Panc1 (cell line): Measurements from ENCODE around the gene NPL. TPM values are rescaled to one million over a fixed set of nuclear protein-coding genes. Genes with fewer than 3 reads are reported as not detected.

Experiments used
- ATAC-seq: fragments of 200-7000 bp; cut with Tn5 transposase; 2 replicates; pipeline ENCODE4 v1.9.1; 2020; ENCODE audit warnings: mild to moderate bottlenecking, moderate library complexity
- BruUV-seq: library from RNA; stranded (reverse); fragments of 400-500 nt; replicated peaks from 2 replicates; lab custom pipeline; 2021; lab: Mats Ljungman, UMichigan
- CTCF ChIA-PET: fragments of 300-600 bp; sonication (Branson Sonifier 250); formaldehyde crosslinking; loops from one replicate; lab custom pipeline; 2022; ENCODE audit warnings: antibody characterized with exemption; lab: Charles Lee
- POLR2A ChIA-PET: fragments of 300-600 bp; sonication (Branson Sonifier 250); formaldehyde crosslinking; loops from one replicate; lab custom pipeline; 2022; ENCODE audit warnings: antibody characterized with exemption; lab: Charles Lee
- DNase-seq: peaks from one replicate; pipeline ENCODE4 v3.0.0-alpha.2; 2010; ENCODE audit warnings: low read depth, low spot score
- H3K27ac ChIP-seq: 2 replicates; pipeline ENCODE4 v1.5.1; 2011; ENCODE audit warnings: mild to moderate bottlenecking, low read length, inconsistent platforms
- H3K27me3 ChIP-seq: fragments of 200-500 bp; sonication (Bioruptor generic); 2 replicates; pipeline ENCODE4 v1.6.0; 2014; ENCODE audit warnings: low read length, inconsistent platforms; ENCODE audit not compliant: control insufficient read depth, insufficient read depth
- H3K36me3 ChIP-seq: fragments of 200-500 bp; sonication (Bioruptor generic); 2 replicates; pipeline ENCODE4 v1.5.1; 2014; ENCODE audit warnings: inconsistent platforms, mild to moderate bottlenecking, low read length, moderate library complexity; ENCODE audit not compliant: control insufficient read depth, insufficient read depth
- H3K4me1 ChIP-seq: 2 replicates; pipeline ENCODE4 v1.5.1; 2011; ENCODE audit warnings: inconsistent platforms, mild to moderate bottlenecking, low read length, moderate library complexity; ENCODE audit not compliant: control insufficient read depth, insufficient read depth
- H3K4me3 ChIP-seq, 2 experiments: 2 replicates each; pipeline ENCODE4 v1.5.1; 2011 to 2012; ENCODE audit warnings: low read depth in 2 of 2, low read length in 2 of 2, mild to moderate bottlenecking in 2 of 2, inconsistent platforms in 1 of 2, moderate library complexity in 1 of 2
- H3K9me3 ChIP-seq: fragments of 200-500 bp; sonication (Bioruptor generic); 2 replicates; pipeline ENCODE4 v1.5.1; 2014; ENCODE audit warnings: low read depth, mild to moderate bottlenecking, inconsistent platforms, low read length, moderate library complexity; ENCODE audit not compliant: control insufficient read depth, insufficient read depth
- POLR2AphosphoS5 ChIP-seq: IDR thresholded peaks from 2 replicates; pipeline ENCODE4 v1.6.1; 2012; ENCODE audit warnings: mild to moderate bottlenecking, low read depth, low read length, moderate library complexity
- SIN3A ChIP-seq: IDR thresholded peaks from 2 replicates; pipeline ENCODE4 v1.6.1; 2012; ENCODE audit warnings: low read depth, mild to moderate bottlenecking, low read length, moderate library complexity, borderline replicate concordance; ENCODE audit not compliant: insufficient read depth
- TCF7L2 ChIP-seq: IDR thresholded peaks from 2 replicates; pipeline ENCODE4 v1.6.1; 2011; ENCODE audit warnings: mild to moderate bottlenecking, low read depth, low read length, inconsistent platforms
- in situ Hi-C: cut with HindIII; loops from 2 replicates; pipeline ENCODE4 v1.10.0; 2016; ENCODE audit warnings: low sequenced_read_pairs, low pct_unique_long_range_greater_than_20kb
- intact Hi-C: fragments of 100-400 bp; cut with micrococcal nuclease; formaldehyde crosslinking; loops from one replicate; pipeline ENCODE4 v1.10.0; 2022; ENCODE audit not compliant: unreplicated experiment
- total RNA-seq: library from RNA; stranded (reverse); gene quantifications from one replicate; pipeline ENCODE4 v1.2.1, GENCODE V29; 2021; ENCODE audit not compliant: unreplicated experiment
- TF ChIP-seq, protein P1 (sequence below), 2 experiments: IDR thresholded peaks; 2 replicates each; pipeline ENCODE4 v1.6.1; 2011 to 2012; ENCODE audit warnings: low read depth in 2 of 2, control low read depth in 1 of 2, low read length in 1 of 2, mild to moderate bottlenecking in 1 of 2, moderate library complexity in 1 of 2; ENCODE audit not compliant: insufficient read depth in 1 of 2
- TF ChIP-seq, protein P2 (sequence below): fragments of 450-650 bp; IDR thresholded peaks from 2 replicates; pipeline ENCODE4 v1.5.1; 2017; ENCODE audit warnings: mild to moderate bottlenecking

The NPL gene
- total RNA-seq, 1 experiment from 2014 or later = 0.90 TPM

- peaks cover 72% of the 10 kb centered on the region for H3K36me3 ChIP-seq
- no peak overlapping the region for H3K4me3 ChIP-seq
- intact Hi-C loops (no loop called here), in situ Hi-C loops (no loop called here)
- ChIA-PET POLR2A (no interaction called here), CTCF (no interaction called here)
- TSS peak; percentile 2 for BruUV-seq
- no peaks in the 10 kb centered on the region for H3K9me3 ChIP-seq
- ATAC-seq = no peak
- TF ChIP-seq, protein P1, sequence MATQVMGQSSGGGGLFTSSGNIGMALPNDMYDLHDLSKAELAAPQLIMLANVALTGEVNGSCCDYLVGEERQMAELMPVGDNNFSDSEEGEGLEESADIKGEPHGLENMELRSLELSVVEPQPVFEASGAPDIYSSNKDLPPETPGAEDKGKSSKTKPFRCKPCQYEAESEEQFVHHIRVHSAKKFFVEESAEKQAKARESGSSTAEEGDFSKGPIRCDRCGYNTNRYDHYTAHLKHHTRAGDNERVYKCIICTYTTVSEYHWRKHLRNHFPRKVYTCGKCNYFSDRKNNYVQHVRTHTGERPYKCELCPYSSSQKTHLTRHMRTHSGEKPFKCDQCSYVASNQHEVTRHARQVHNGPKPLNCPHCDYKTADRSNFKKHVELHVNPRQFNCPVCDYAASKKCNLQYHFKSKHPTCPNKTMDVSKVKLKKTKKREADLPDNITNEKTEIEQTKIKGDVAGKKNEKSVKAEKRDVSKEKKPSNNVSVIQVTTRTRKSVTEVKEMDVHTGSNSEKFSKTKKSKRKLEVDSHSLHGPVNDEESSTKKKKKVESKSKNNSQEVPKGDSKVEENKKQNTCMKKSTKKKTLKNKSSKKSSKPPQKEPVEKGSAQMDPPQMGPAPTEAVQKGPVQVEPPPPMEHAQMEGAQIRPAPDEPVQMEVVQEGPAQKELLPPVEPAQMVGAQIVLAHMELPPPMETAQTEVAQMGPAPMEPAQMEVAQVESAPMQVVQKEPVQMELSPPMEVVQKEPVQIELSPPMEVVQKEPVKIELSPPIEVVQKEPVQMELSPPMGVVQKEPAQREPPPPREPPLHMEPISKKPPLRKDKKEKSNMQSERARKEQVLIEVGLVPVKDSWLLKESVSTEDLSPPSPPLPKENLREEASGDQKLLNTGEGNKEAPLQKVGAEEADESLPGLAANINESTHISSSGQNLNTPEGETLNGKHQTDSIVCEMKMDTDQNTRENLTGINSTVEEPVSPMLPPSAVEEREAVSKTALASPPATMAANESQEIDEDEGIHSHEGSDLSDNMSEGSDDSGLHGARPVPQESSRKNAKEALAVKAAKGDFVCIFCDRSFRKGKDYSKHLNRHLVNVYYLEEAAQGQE (IDR thresholded peaks at IDR 0.05; ENCODE audit: insufficient read depth in 1 of 2, low read depth in 2 of 2, low read length in 1 of 2) = no peak
- no peak for TF ChIP-seq SIN3A
- TF ChIP-seq TCF7L2 = no peak
- TF ChIP-seq, protein P2, sequence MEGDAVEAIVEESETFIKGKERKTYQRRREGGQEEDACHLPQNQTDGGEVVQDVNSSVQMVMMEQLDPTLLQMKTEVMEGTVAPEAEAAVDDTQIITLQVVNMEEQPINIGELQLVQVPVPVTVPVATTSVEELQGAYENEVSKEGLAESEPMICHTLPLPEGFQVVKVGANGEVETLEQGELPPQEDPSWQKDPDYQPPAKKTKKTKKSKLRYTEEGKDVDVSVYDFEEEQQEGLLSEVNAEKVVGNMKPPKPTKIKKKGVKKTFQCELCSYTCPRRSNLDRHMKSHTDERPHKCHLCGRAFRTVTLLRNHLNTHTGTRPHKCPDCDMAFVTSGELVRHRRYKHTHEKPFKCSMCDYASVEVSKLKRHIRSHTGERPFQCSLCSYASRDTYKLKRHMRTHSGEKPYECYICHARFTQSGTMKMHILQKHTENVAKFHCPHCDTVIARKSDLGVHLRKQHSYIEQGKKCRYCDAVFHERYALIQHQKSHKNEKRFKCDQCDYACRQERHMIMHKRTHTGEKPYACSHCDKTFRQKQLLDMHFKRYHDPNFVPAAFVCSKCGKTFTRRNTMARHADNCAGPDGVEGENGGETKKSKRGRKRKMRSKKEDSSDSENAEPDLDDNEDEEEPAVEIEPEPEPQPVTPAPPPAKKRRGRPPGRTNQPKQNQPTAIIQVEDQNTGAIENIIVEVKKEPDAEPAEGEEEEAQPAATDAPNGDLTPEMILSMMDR = no peak
- TF ChIP-seq POLR2AphosphoS5 = no peak
- DNase-seq = no peak
- H3K27me3 ChIP-seq = no peaks in the 10 kb centered on the region
- H3K4me1 ChIP-seq = peaks cover 10% of the 10 kb centered on the region
- H3K27ac ChIP-seq = no peak overlapping the region
Observed at GRCh38 chr1:182847105-182847504, 57.5 kb downstream of the NPL start.

DNA sequence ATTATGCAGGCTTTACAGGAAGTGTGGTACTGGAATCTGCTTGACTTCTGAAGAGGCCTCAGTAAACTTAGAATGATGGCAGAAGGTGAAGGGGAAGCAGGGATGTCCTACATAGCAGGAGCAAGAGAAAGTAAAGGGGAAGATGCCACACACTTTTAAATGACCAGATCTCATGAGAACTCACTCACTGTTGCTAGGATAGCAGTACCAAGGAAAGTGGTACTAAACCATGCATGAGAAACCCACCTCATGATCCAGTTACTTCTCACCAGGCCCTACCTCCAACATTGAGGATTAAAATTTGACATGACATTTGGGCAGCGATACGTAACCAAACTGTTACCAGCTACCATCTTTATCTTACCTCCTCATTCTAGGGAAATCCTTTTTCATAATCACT, 59.2 kb downstream of the NPL start:
- intact Hi-C loops = no loop called here
- DNase-seq (no peak), ATAC-seq (no peak)
- ChIA-PET CTCF (no interaction called here), POLR2A (no interaction called here)
- Histone ChIP-seq H3K27me3 (no peaks in the 10 kb centered on the region), H3K4me3 (no peak overlapping the region), H3K9me3 (no peaks in the 10 kb centered on the region), H3K4me1 (no peaks in the 10 kb centered on the region), H3K36me3 (peaks cover 73% of the 10 kb centered on the region), H3K27ac (no peak overlapping the region)
- in situ Hi-C loops = no loop called here
- TF ChIP-seq, protein P1 (IDR thresholded peaks at IDR 0.05; ENCODE audit: insufficient read depth in 1 of 2, low read depth in 2 of 2, low read length in 1 of 2) = no peak
- no peak for TF ChIP-seq SIN3A
- no peak for TF ChIP-seq POLR2AphosphoS5
- no peak for TF ChIP-seq TCF7L2
- TF ChIP-seq, protein P2 = no peak
- BruUV-seq = no TSS peak
